ENCODE results near the gene KCNIP4.

DNA sequence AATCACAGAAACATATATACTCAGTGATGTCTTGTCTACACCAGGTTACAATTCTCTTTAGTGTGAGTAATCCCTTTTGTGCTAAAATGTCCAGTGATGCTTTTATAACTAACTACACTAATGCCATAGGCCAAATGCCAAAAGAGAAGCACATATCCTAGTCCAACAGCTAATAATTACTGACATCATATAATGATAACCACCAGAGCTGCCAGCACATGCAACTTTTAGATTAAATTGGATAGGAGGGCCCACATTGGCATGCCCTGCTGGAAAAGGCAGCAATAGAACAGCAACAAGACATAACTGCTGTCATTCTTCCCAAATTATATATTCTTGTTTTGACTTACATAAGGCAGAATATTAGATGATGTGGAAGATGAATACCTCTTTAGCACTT, 238.8 kb downstream of the KCNIP4 start:
- TF ChIP-seq, protein P1, sequence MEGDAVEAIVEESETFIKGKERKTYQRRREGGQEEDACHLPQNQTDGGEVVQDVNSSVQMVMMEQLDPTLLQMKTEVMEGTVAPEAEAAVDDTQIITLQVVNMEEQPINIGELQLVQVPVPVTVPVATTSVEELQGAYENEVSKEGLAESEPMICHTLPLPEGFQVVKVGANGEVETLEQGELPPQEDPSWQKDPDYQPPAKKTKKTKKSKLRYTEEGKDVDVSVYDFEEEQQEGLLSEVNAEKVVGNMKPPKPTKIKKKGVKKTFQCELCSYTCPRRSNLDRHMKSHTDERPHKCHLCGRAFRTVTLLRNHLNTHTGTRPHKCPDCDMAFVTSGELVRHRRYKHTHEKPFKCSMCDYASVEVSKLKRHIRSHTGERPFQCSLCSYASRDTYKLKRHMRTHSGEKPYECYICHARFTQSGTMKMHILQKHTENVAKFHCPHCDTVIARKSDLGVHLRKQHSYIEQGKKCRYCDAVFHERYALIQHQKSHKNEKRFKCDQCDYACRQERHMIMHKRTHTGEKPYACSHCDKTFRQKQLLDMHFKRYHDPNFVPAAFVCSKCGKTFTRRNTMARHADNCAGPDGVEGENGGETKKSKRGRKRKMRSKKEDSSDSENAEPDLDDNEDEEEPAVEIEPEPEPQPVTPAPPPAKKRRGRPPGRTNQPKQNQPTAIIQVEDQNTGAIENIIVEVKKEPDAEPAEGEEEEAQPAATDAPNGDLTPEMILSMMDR (IDR thresholded peaks at IDR 0.05; ENCODE audit: insufficient read depth, low read length): no peak
- TF ChIP-seq POLR2AphosphoS5 (IDR thresholded peaks at IDR 0.05; ENCODE audit: low read depth) (no peak), GABPA (IDR thresholded peaks at IDR 0.05; ENCODE audit: low read depth) (no peak), SPI1 (IDR thresholded peaks at IDR 0.05; ENCODE audit: borderline replicate concordance, low read depth) (no peak)

Measured in HL-60 (cell line).